Fibroblast of mammary gland (primary cell): ENCODE results near the gene BHLHE23.

ENCODE experiments used
- DNase-seq: peaks from one replicate; pipeline ENCODE4 v3.0.0-alpha.2; 2010; ENCODE audit warnings: low read depth
- H3K4me3 ChIP-seq: 2 replicates; pipeline ENCODE4 v1.5.1; 2011; ENCODE audit warnings: low read depth, mild to moderate bottlenecking, low read length, moderate library complexity; ENCODE audit not compliant: control insufficient read depth
- TF ChIP-seq, protein P1 (sequence below): conservative IDR thresholded peaks from 2 replicates; pipeline ENCODE4 v1.5.1; 2011; ENCODE audit warnings: low read depth, low read length, inconsistent platforms; ENCODE audit not compliant: control insufficient read depth, insufficient read depth

BHLHE23 gene

GRCh38 chr20:62971950-62972844, 34.6 kb downstream of the BHLHE23 start:
- TF ChIP-seq, protein P1, sequence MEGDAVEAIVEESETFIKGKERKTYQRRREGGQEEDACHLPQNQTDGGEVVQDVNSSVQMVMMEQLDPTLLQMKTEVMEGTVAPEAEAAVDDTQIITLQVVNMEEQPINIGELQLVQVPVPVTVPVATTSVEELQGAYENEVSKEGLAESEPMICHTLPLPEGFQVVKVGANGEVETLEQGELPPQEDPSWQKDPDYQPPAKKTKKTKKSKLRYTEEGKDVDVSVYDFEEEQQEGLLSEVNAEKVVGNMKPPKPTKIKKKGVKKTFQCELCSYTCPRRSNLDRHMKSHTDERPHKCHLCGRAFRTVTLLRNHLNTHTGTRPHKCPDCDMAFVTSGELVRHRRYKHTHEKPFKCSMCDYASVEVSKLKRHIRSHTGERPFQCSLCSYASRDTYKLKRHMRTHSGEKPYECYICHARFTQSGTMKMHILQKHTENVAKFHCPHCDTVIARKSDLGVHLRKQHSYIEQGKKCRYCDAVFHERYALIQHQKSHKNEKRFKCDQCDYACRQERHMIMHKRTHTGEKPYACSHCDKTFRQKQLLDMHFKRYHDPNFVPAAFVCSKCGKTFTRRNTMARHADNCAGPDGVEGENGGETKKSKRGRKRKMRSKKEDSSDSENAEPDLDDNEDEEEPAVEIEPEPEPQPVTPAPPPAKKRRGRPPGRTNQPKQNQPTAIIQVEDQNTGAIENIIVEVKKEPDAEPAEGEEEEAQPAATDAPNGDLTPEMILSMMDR = peak; percentile 80
- H3K4me3 ChIP-seq = peak overlapping the region; percentile 7
- peak; percentile 70 for DNase-seq

- no peak for DNase-seq
- TF ChIP-seq, protein P1 = no peak
Measured at GRCh38 chr20:62971211-62971949, 35.4 kb downstream of the BHLHE23 start.

GRCh38 chr20:62970307-62971210, 36.2 kb downstream of the BHLHE23 start:
- no peak overlapping the region for H3K4me3 ChIP-seq
- no peak for DNase-seq
- TF ChIP-seq, protein P1 = no peak

More at GRCh38 chr20:62971211-62971949, 35.4 kb downstream of the BHLHE23 start:
- H3K4me3 ChIP-seq = no peak overlapping the region

- H3K4me3 ChIP-seq = no peak overlapping the region
- TF ChIP-seq, protein P1 = no peak
Measured at GRCh38 chr20:62969939-62970306, 36.8 kb downstream of the BHLHE23 start.

DNA sequence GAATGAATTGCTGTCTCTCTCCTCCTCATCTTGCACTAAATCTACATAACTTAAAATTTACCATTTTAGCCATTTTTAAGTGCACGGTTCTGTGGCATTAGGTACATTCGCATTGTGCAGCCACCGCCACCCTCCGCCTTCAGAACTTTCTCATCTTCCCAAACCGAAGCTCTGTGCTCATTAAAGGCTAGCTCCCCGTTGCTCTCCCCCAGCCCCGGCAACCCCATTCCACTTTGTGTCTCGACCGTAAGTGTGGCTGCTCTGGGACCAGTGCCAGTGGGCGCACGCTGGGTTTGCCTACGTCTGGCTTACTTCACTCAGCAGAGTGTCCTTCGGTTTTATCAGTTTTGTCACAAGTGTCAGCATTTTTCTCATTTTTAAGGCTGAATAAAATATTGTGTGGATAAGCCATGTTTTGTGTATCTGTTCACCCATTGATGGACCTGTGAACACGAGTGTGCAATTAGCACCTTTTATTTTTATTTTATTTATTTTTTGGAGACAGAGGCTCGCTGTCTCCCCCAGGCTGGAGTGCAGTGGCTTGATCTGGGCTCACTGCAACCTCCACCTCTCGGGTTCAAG, 37.5 kb downstream of the BHLHE23 start:
- no peak for DNase-seq
- no peak overlapping the region for H3K4me3 ChIP-seq
- TF ChIP-seq, protein P1 = no peak

More at GRCh38 chr20:62969939-62970306, 36.8 kb downstream of the BHLHE23 start:
- no peak for DNase-seq
